Natural killer cell (primary cell): ENCODE measurements around the gene TTC23L. TPM values are rescaled to one million over a fixed set of nuclear protein-coding genes. Genes with fewer than 3 reads are reported as not detected.

Experiments
- ATAC-seq, 3 donors: fragments of 150-1000 bp in 2 of 3; fragments of 200-7000 bp in 1 of 3; cut with Tn5 transposase; 1 replicate in 1 of 3; 2 replicates in 2 of 3; pipeline ENCODE4 v1.10.0; 2021; ENCODE audit warnings: mild to moderate bottlenecking in 2 of 3, moderate library complexity in 2 of 3
- DNase-seq, 2 donors: peaks; one replicate each; pipeline versions ENCODE4 v3.0.0 to v3.0.0-alpha.2; 2013 to 2021; ENCODE audit warnings: mixed read lengths in 1 of 2
- H3K27ac ChIP-seq: one replicate; pipeline ENCODE4 v1.5.1; 2013; ENCODE audit warnings: mild to moderate bottlenecking, low read length
- H3K27me3 ChIP-seq: one replicate; pipeline ENCODE4 v1.6.1; 2013; ENCODE audit warnings: low read length; ENCODE audit not compliant: control insufficient read depth, insufficient read depth
- H3K36me3 ChIP-seq: one replicate; pipeline ENCODE4 v1.6.1; 2013; ENCODE audit warnings: low read length; ENCODE audit not compliant: control insufficient read depth, insufficient read depth
- H3K4me1 ChIP-seq: one replicate; pipeline ENCODE4 v1.6.1; 2013; ENCODE audit warnings: low read length; ENCODE audit not compliant: control insufficient read depth, insufficient read depth
- H3K4me3 ChIP-seq: one replicate; pipeline ENCODE4 v1.5.1; 2013; ENCODE audit warnings: low read length
- H3K9me3 ChIP-seq: one replicate; pipeline ENCODE4 v1.6.1; 2013; ENCODE audit warnings: low read length; ENCODE audit not compliant: control insufficient read depth, insufficient read depth
- H3K27ac Mint-ChIP-seq, 2 donors: one replicate each; pipeline ENCODE4 v1.8.0; 2022; ENCODE audit warnings: mild to moderate bottlenecking in 2 of 2, mixed read lengths in 2 of 2, moderate library complexity in 1 of 2
- H3K27me3 Mint-ChIP-seq, 2 donors: one replicate each; pipeline ENCODE4 v1.8.0; 2022; ENCODE audit warnings: low read depth in 2 of 2, mixed read lengths in 2 of 2
- H3K36me3 Mint-ChIP-seq: one replicate; pipeline ENCODE4 v1.8.0; 2022; ENCODE audit warnings: mixed read lengths
- H3K4me1 Mint-ChIP-seq, 2 donors: one replicate each; pipeline ENCODE4 v1.8.0; 2022; ENCODE audit warnings: mixed read lengths in 2 of 2
- H3K4me3 Mint-ChIP-seq: one replicate; pipeline ENCODE4 v1.8.0; 2022; ENCODE audit warnings: mild to moderate bottlenecking, moderate library complexity, mixed read lengths
- H3K9me3 Mint-ChIP-seq, 2 donors: one replicate each; pipeline ENCODE4 v1.8.0; 2022; ENCODE audit warnings: mixed read lengths in 2 of 2
- WGBS: methylation state at CpG from one replicate; pipeline ENCODE4 v1.1.7; 2013; ENCODE audit warnings: missing lambda C conversion rate; ENCODE audit not compliant: insufficient coverage; 5-methylcytosine and 5-hydroxymethylcytosine counted together
- intact Hi-C: fragments of 100-400 bp; cut with micrococcal nuclease; formaldehyde crosslinking; loops from one replicate; pipeline ENCODE4 v1.14.2; 2022
- total RNA-seq, 4 donors: library from RNA; stranded (reverse); fragments of 120-200 nt in 1 of 4; gene quantifications; one replicate each; pipeline versions ENCODE4 v1.2.3 to v1.2.4, GENCODE V29; 2013 to 2022
- TF ChIP-seq, protein P1 (sequence below): fragments of 200-600 bp; IDR thresholded peaks from one replicate; pipeline ENCODE4 v1.8.0; 2022; ENCODE audit warnings: antibody characterized with exemption

Gene TTC23L
- total RNA-seq, 3 donors from 2014 or later (not counting 1 experiment from before 2014, with no cell fraction given) = 0.48 TPM; not detected in 2

DNA sequence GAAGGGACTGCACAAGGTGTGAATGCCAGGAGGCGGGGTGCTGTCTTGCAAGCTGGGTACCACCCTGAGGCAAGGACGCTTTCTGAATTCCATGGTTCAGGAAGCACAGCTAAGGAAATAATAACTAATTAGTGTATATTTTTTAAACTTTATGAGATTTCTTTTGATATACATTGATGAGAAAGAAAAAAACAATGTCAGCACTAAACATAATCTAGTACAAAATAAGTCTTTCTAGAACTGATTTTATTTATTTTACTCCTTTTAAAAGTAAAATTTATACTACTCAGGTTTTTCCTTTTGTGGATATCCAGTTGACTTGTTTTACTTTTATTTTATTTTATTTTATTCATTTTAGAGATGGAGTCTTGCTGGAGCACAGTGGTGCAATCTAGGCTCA, 94.0 kb downstream of the TTC23L start:
- Histone ChIP-seq H3K4me3 (no peak overlapping the region), H3K9me3 (no peaks in the 10 kb centered on the region), H3K4me1 (peaks cover 3% of the 10 kb centered on the region), H3K27ac (no peak overlapping the region), H3K27me3 (no peaks in the 10 kb centered on the region), H3K36me3 (peaks cover 17% of the 10 kb centered on the region)
- ATAC-seq (no peak), DNase-seq (no peak)
- Mint-ChIP-seq H3K27me3 (no peaks in the 10 kb centered on the region), H3K9me3 (no peaks in the 10 kb centered on the region), H3K36me3 (peaks cover 7% of the 10 kb centered on the region), H3K4me1 (peaks cover 23 to 34% of the 10 kb centered on the region in 2 donors), H3K27ac (no peak overlapping the region), H3K4me3 (no peak overlapping the region)
- WGBS = 100% methylated on average over 1 of the region's 2 CpGs
- TF ChIP-seq, protein P1, sequence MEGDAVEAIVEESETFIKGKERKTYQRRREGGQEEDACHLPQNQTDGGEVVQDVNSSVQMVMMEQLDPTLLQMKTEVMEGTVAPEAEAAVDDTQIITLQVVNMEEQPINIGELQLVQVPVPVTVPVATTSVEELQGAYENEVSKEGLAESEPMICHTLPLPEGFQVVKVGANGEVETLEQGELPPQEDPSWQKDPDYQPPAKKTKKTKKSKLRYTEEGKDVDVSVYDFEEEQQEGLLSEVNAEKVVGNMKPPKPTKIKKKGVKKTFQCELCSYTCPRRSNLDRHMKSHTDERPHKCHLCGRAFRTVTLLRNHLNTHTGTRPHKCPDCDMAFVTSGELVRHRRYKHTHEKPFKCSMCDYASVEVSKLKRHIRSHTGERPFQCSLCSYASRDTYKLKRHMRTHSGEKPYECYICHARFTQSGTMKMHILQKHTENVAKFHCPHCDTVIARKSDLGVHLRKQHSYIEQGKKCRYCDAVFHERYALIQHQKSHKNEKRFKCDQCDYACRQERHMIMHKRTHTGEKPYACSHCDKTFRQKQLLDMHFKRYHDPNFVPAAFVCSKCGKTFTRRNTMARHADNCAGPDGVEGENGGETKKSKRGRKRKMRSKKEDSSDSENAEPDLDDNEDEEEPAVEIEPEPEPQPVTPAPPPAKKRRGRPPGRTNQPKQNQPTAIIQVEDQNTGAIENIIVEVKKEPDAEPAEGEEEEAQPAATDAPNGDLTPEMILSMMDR = no peak
- intact Hi-C loops = no loop called here

DNA sequence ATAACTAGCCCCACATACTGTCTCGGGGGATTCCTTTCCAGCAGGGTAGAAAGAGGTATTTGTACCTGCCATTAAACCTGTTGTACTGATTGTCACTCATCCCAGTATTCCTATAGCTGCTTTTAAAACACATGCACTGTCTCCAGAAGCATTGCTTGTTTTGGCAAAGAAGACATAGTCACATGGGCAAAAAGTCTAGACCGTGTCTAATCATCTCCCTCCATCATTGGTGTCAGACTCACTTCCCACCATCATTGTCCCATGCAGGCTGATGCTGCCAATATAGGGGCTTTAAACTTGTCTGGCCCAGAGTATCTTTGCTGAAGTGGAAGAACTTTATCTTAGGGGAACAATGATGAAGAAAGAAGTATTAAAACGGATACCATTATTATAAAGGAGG, 103.0 kb downstream of the TTC23L start:
- H3K4me3 ChIP-seq = no peak overlapping the region
- Mint-ChIP-seq H3K27ac (no peak overlapping the region), H3K4me3 (no peak overlapping the region), H3K27me3 (no peaks in the 10 kb centered on the region), H3K4me1 (no peaks in the 10 kb centered on the region), H3K36me3 (peaks cover 19% of the 10 kb centered on the region), H3K9me3 (no peaks in the 10 kb centered on the region)
- no peaks in the 10 kb centered on the region for H3K27me3 ChIP-seq
- H3K4me1 ChIP-seq = no peaks in the 10 kb centered on the region
- intact Hi-C loops = no loop called here
- peaks cover 78% of the 10 kb centered on the region for H3K36me3 ChIP-seq
- DNase-seq (no peak), ATAC-seq (no peak)
- no peaks in the 10 kb centered on the region for H3K9me3 ChIP-seq
- TF ChIP-seq, protein P1 = no peak
- WGBS = 97% methylated on average over 3 of the region's 3 CpGs
- no peak overlapping the region for H3K27ac ChIP-seq

GRCh38 chr5:34944044-34944443, 105.1 kb downstream of the TTC23L start:
- Mint-ChIP-seq H3K4me1 (no peaks in the 10 kb centered on the region), H3K9me3 (no peaks in the 10 kb centered on the region), H3K36me3 (peaks cover 23% of the 10 kb centered on the region), H3K27me3 (no peaks in the 10 kb centered on the region), H3K4me3 (no peak overlapping the region), H3K27ac (no peak overlapping the region)
- DNase-seq (no peak), ATAC-seq (no peak)
- no peak overlapping the region for H3K4me3 ChIP-seq
- no peaks in the 10 kb centered on the region for H3K4me1 ChIP-seq
- no peaks in the 10 kb centered on the region for H3K27me3 ChIP-seq
- peaks cover 75% of the 10 kb centered on the region for H3K36me3 ChIP-seq
- no peak overlapping the region for H3K27ac ChIP-seq
- WGBS = 96% methylated on average over 2 of the region's 2 CpGs
- no peaks in the 10 kb centered on the region for H3K9me3 ChIP-seq
- TF ChIP-seq, protein P1 = no peak
- intact Hi-C loops = no loop called here

DNA sequence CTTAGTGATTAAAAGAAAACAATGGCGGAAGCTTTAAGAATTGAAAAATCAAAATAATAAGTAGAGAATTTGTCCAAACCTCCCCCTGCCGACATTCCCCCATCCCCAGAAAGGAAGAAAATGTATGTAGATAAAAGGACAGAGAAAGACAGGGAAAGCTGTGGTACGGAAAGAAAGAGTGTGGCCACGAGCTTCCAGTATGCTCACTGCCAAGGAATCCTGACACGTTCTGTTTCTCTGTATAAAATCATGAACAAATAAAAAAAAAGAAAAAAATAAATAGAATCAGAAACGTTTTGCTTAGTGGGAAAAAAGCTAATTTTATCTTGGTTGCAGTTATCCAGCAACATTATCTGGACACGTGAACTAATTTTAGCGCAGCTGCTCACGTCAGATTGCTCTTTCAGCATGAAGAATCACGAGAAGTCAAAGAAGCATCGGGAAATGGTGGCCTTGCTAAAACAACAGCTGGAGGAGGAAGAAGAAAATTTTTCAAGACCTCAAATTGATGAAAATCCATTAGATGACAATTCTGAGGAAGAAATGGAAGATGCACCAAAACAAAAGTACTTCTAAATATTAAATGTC, 105.6 kb downstream of the TTC23L start:
- Histone ChIP-seq H3K9me3 (no peaks in the 10 kb centered on the region), H3K4me1 (no peaks in the 10 kb centered on the region), H3K27ac (no peak overlapping the region), H3K4me3 (no peak overlapping the region), H3K36me3 (peaks cover 76% of the 10 kb centered on the region), H3K27me3 (no peaks in the 10 kb centered on the region)
- WGBS = 92% methylated on average over 8 of the region's 11 CpGs
- no peak for DNase-seq
- TF ChIP-seq, protein P1 = no peak
- Mint-ChIP-seq H3K4me3 (no peak overlapping the region), H3K36me3 (peaks cover 23% of the 10 kb centered on the region), H3K4me1 (no peaks in the 10 kb centered on the region), H3K27me3 (no peaks in the 10 kb centered on the region), H3K9me3 (no peaks in the 10 kb centered on the region), H3K27ac (no peak overlapping the region)
- intact Hi-C loops = no loop called here
- ATAC-seq = no peak
